Thyroid gland (tissue), 4 donors: Measurements from ENCODE around the gene CRACR2B.

ENCODE experiments used
- POLR2A ChIP-seq, 2 donors: fragments of 450-650 bp; IDR thresholded peaks; one replicate each; pipeline ENCODE4 v1.6.1; 2017; ENCODE audit warnings: antibody characterized with exemption in 2 of 2, mild to moderate bottlenecking in 2 of 2, moderate library complexity in 1 of 2
- TF ChIP-seq, protein P1 (sequence below), 6 experiments: fragments of 200-600 bp in 3 of 6; fragments of 450-650 bp in 3 of 6; sonication (generic) in 3 of 6; IDR thresholded peaks; one replicate each; pipeline ENCODE4 v1.5.1; 2016 to 2019; ENCODE audit warnings: antibody characterized with exemption in 6 of 6, mild to moderate bottlenecking in 2 of 6, inconsistent platforms in 1 of 6, moderate library complexity in 1 of 6

DNA sequence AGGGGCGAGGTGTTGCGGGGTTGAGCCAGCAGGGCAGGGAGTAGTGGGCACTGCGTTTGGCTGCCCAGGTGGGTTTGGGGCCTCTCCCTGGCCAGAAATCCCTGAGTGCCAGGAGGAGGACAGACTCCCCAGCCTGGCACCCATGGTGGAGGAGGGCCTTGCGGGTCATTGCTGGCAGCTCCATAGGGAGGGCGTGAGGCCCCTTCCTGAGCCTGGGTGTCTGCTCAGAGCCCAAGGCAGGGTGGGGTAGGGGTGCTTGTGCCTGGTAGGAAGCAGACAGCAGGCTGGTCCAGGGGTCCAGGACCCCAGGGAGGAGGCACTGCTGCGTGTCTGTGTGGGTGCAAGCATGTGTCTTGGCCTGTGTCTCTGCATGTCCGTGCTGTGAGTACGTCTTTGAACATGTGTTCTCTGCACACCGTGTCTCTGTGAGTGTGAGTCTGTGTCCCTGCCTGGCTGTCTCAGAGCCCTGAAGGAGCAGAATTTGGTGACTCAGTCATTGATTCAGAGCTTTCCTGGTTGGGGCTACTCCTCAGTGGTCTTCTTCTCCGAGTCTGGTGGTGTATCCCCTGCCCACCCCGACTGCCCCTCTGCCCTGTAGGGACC, 18.9 kb downstream of the CRACR2B start:
- TF ChIP-seq, protein P1, sequence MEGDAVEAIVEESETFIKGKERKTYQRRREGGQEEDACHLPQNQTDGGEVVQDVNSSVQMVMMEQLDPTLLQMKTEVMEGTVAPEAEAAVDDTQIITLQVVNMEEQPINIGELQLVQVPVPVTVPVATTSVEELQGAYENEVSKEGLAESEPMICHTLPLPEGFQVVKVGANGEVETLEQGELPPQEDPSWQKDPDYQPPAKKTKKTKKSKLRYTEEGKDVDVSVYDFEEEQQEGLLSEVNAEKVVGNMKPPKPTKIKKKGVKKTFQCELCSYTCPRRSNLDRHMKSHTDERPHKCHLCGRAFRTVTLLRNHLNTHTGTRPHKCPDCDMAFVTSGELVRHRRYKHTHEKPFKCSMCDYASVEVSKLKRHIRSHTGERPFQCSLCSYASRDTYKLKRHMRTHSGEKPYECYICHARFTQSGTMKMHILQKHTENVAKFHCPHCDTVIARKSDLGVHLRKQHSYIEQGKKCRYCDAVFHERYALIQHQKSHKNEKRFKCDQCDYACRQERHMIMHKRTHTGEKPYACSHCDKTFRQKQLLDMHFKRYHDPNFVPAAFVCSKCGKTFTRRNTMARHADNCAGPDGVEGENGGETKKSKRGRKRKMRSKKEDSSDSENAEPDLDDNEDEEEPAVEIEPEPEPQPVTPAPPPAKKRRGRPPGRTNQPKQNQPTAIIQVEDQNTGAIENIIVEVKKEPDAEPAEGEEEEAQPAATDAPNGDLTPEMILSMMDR (IDR thresholded peaks at IDR 0.05): no peak
- no peak for TF ChIP-seq POLR2A (IDR thresholded peaks at IDR 0.05)
